ENCODE measurements around the gene QARS1.

QARS1 gene

DNA sequence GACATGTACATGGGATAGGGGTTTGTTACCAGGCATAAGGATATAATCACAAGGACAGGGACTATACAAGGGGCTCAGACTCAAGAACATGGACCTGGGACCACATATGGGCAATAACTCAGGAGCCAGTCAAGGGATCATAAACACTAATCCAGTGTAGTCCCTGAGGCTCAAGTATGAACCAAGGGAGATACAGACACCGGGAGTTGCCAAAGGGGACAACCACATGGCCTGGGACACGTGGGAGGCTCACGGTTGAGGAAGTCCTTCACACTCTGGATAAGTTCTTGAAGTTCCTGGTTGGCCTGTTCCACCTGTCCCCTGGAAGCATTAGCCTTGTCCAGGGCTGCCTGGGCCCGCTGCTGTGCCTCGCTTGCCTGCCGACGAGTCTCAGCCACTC, 17.9 kb upstream of the QARS1 start:
- Histone ChIP-seq H3K36me3 (ENCODE audit: insufficient read depth) (no peaks in the 10 kb centered on the region), H3K79me2 (ENCODE audit: insufficient read depth, low read depth) (peaks cover 12% of the 10 kb centered on the region; the same call in 1 of the 2 replicates), H3K9ac (no peak overlapping the region), H3K27ac (no peak overlapping the region), H3K4me2 (no peak overlapping the region), H3K4me3 (IDR thresholded peaks at IDR 0.05; ENCODE audit: insufficient read depth, low read depth, low read length) (no peak overlapping the region), H3K4me1 (ENCODE audit: low read depth, poor library complexity, severe bottlenecking) (peaks cover 4% of the 10 kb centered on the region), H2AFZ (ENCODE audit: low read depth) (no peak overlapping the region), H3K27me3 (ENCODE audit: insufficient read depth, low read depth) (no peaks in the 10 kb centered on the region), H4K20me1 (ENCODE audit: insufficient read depth) (no peaks in the 10 kb centered on the region)
- no peak for TF ChIP-seq CTCF (conservative IDR thresholded peaks at IDR 0.05; ENCODE audit: low read depth, low read length)

DNA sequence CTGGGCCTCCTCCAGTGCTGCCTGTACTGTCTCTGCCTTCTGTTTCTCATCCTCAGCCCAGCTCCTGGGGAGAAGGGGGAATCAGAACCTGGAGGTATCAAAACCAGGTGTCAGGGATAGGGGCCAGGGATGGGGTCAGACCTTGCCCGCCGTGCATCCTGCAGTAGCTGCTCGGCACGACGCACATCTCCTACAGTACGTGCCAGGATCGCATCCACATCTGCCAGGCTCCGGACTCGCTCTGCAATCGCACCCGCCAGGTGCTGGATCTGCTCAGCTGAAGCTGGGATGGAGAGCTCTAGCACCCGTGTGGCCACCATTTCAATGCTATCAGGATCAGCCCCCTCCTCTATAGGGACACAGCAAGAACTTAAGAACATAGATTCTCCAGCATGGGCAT, 17.5 kb upstream of the QARS1 start:
- H3K4me1 ChIP-seq (ENCODE audit: low read depth, poor library complexity, severe bottlenecking) = peaks cover 4% of the 10 kb centered on the region
- no peaks in the 10 kb centered on the region for H3K27me3 ChIP-seq (ENCODE audit: insufficient read depth, low read depth)
- H3K4me2 ChIP-seq = no peak overlapping the region
- H3K9ac ChIP-seq = no peak overlapping the region
- no peaks in the 10 kb centered on the region for H4K20me1 ChIP-seq (ENCODE audit: insufficient read depth)
- no peak overlapping the region for H3K4me3 ChIP-seq (IDR thresholded peaks at IDR 0.05; ENCODE audit: insufficient read depth, low read depth, low read length)
- H3K79me2 ChIP-seq (ENCODE audit: insufficient read depth, low read depth) = peaks cover 12% of the 10 kb centered on the region; the same call in 1 of the 2 replicates
- H2AFZ ChIP-seq (ENCODE audit: low read depth) = no peak overlapping the region
- H3K36me3 ChIP-seq (ENCODE audit: insufficient read depth) = no peaks in the 10 kb centered on the region
- no peak overlapping the region for H3K27ac ChIP-seq
- TF ChIP-seq CTCF (conservative IDR thresholded peaks at IDR 0.05; ENCODE audit: low read depth, low read length) = no peak

DNA sequence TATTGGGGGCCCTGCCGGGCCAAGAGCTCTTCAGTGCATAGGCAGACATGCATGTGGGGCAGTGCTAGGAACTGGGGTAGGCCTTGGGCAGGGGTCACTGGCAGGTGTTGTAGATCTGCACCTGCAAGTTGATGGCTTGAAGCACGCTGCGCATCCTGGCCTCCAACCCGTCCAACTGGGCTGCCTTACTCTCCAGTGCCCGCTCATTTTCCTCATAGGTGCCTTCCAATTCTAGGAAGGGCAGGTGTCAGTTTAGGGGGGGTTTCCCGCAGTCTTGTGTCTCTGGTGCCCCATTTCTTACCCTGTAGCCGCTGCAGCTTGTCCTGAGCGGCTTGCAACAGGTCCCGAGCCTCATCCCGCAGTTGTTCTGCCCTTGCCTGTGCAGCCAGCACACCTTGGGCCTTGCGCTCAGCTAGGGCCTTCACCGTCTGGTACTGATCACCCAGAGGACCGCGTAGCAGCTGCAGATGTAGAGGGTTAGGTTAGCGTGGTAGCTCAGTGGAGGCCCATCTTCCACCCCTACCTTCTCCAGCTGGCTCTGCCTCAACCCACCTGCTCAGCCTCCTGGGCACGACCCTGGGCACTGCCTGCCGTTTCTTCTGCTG, 16.7 kb upstream of the QARS1 start:
- no peak for TF ChIP-seq CTCF (conservative IDR thresholded peaks at IDR 0.05; ENCODE audit: low read depth, low read length)

GRCh38 chr3:49120438-49121131, 16.0 kb upstream of the QARS1 start, which contains the start of gene USP19:
Gene USP19, minus strand, starts transcription at chr3:49120823. Its CDS starts 1,678 bp downstream, at chr3:49119145.
- TF ChIP-seq CTCF (conservative IDR thresholded peaks at IDR 0.05; ENCODE audit: low read depth, low read length) = no peak
- Histone ChIP-seq H3K27me3 (ENCODE audit: insufficient read depth, low read depth) (no peaks in the 10 kb centered on the region), H4K20me1 (ENCODE audit: insufficient read depth) (no peaks in the 10 kb centered on the region), H3K79me2 (ENCODE audit: insufficient read depth, low read depth) (peaks cover 12% of the 10 kb centered on the region; the same call in 1 of the 2 replicates), H3K4me1 (ENCODE audit: low read depth, poor library complexity, severe bottlenecking) (peaks cover 4% of the 10 kb centered on the region), H3K27ac (peak within 1 kb of the TSS; percentile 63), H3K4me2 (peak within 1 kb of the TSS; percentile 98), H3K9ac (peak within 1 kb of the TSS; percentile 78), H3K4me3 (IDR thresholded peaks at IDR 0.05; ENCODE audit: insufficient read depth, low read depth, low read length) (peak within 1 kb of the TSS; percentile 64), H2AFZ (ENCODE audit: low read depth) (peak within 1 kb of the TSS; percentile 54), H3K36me3 (ENCODE audit: insufficient read depth) (no peaks in the 10 kb centered on the region)

More for the DNA sequence above, 16.7 kb upstream of the QARS1 start:
- no peaks in the 10 kb centered on the region for H3K27me3 ChIP-seq (ENCODE audit: insufficient read depth, low read depth)
- peak overlapping the region; percentile 41; the same call in 1 of the 2 replicates for H2AFZ ChIP-seq (ENCODE audit: low read depth)
- H3K79me2 ChIP-seq (ENCODE audit: insufficient read depth, low read depth) = peaks cover 12% of the 10 kb centered on the region; the same call in 1 of the 2 replicates
- H3K4me2 ChIP-seq = 0 out of 2 replicates have a peak overlapping the region, but pooled peaks have one; percentile 33
- no peaks in the 10 kb centered on the region for H4K20me1 ChIP-seq (ENCODE audit: insufficient read depth)
- no peak overlapping the region; the same call in 1 of the 2 replicates for H3K9ac ChIP-seq
- H3K4me1 ChIP-seq (ENCODE audit: low read depth, poor library complexity, severe bottlenecking) = peaks cover 4% of the 10 kb centered on the region
- peak overlapping the region; percentile 63 for H3K27ac ChIP-seq
- no peaks in the 10 kb centered on the region for H3K36me3 ChIP-seq (ENCODE audit: insufficient read depth)
- H3K4me3 ChIP-seq (IDR thresholded peaks at IDR 0.05; ENCODE audit: insufficient read depth, low read depth, low read length) = no peak overlapping the region
